ENCODE data around the gene TRIM31.
A peak's percentile ranks its signal among the peaks of the same experiment; 100 is the strongest.

The TRIM31 gene

GRCh38 chr6:30091577-30092381 lies 21.1 kb downstream of the TRIM31 start:
- FAIRE-seq (no peak), DNase-seq (ENCODE audit: insufficient read length, low spot score) (no peak)

- FAIRE-seq = no peak
- DNase-seq (ENCODE audit: insufficient read length, low spot score) = no peak
Measured at GRCh38 chr6:30087876-30088275, 25.0 kb downstream of the TRIM31 start.

GRCh38 chr6:30077218-30077617 lies 35.7 kb downstream of the TRIM31 start:
- FAIRE-seq = no peak
- no peak for DNase-seq (ENCODE audit: insufficient read length, low spot score)

- FAIRE-seq = no peak
- no peak for DNase-seq (ENCODE audit: insufficient read length, low spot score)
Measured at GRCh38 chr6:30075790-30076732, 36.8 kb downstream of the TRIM31 start.

GRCh38 chr6:30075094-30075789 lies 37.6 kb downstream of the TRIM31 start, which contains the start of gene RNF39:
Gene RNF39 (minus strand): TSS chr6:30075769. CDS start chr6:30075585, 184 bp downstream.
- no peak for DNase-seq (ENCODE audit: insufficient read length, low spot score)
- FAIRE-seq = no peak

GRCh38 chr6:30074331-30075093 lies 38.4 kb downstream of the TRIM31 start:
- no peak for DNase-seq (ENCODE audit: insufficient read length, low spot score)
- no peak for FAIRE-seq

- DNase-seq (ENCODE audit: insufficient read length, low spot score) = no peak
- no peak for FAIRE-seq
Measured at GRCh38 chr6:30073489-30074235, 39.2 kb downstream of the TRIM31 start.

- FAIRE-seq (no peak), DNase-seq (ENCODE audit: insufficient read length, low spot score) (no peak)
Measured at GRCh38 chr6:30071858-30072257, 41.0 kb downstream of the TRIM31 start.

- no peak for FAIRE-seq
- DNase-seq (ENCODE audit: insufficient read length, low spot score) = no peak
Measured at GRCh38 chr6:30071081-30071818, 41.6 kb downstream of the TRIM31 start.

GRCh38 chr6:30067460-30068139 lies 45.3 kb downstream of the TRIM31 start:
- no peak for FAIRE-seq
- no peak for DNase-seq (ENCODE audit: insufficient read length, low spot score)

- peak; percentile 96 for DNase-seq (ENCODE audit: insufficient read length, low spot score)
- FAIRE-seq = peak; percentile 95
Measured at GRCh38 chr6:30066577-30067459, 46.1 kb downstream of the TRIM31 start, which contains the start of gene PPP1R11. Gene PPP1R11 (plus strand): TSS chr6:30067198. CDS start chr6:30067411, 213 bp downstream.

GRCh38 chr6:30066082-30066481 lies 46.8 kb downstream of the TRIM31 start:
- no peak for FAIRE-seq
- DNase-seq (ENCODE audit: insufficient read length, low spot score) = no peak

- no peak for DNase-seq (ENCODE audit: insufficient read length, low spot score)
Measured at GRCh38 chr6:30063315-30063714, 49.6 kb downstream of the TRIM31 start.

GRCh38 chr6:30062471-30063178 lies 50.3 kb downstream of the TRIM31 start:
- DNase-seq (ENCODE audit: insufficient read length, low spot score) (no peak), FAIRE-seq (no peak)

More at GRCh38 chr6:30063315-30063714, 49.6 kb downstream of the TRIM31 start:
- FAIRE-seq = no peak

GRCh38 chr6:30061858-30062458 lies 50.9 kb downstream of the TRIM31 start:
- DNase-seq (ENCODE audit: insufficient read length, low spot score) = no peak
- FAIRE-seq = no peak
